Central memory CD8-positive, alpha-beta T cell (primary cell): ENCODE results near the gene RRP36.

Experiments used
- ATAC-seq: fragments of 150-1000 bp; cut with Tn5 transposase; replicated peaks from 2 replicates; pipeline ENCODE4 v1.10.0; 2022; ENCODE audit warnings: mild to moderate bottlenecking, moderate FRiP score, moderate number of reproducible peaks; ENCODE audit not compliant: poor library complexity, severe bottlenecking; ENCODE audit errors: extremely low read depth
- DNase-seq, 2 donors: peaks; one replicate each; pipeline ENCODE4 v3.0.0; 2021; ENCODE audit warnings: low spot score in 2 of 2
- H3K27ac Mint-ChIP-seq: one replicate; pipeline ENCODE4 v1.8.0; 2022; ENCODE audit warnings: low read depth, mild to moderate bottlenecking, moderate library complexity, mixed read lengths
- H3K27me3 Mint-ChIP-seq: one replicate; pipeline ENCODE4 v1.8.0; 2022; ENCODE audit warnings: mixed read lengths
- H3K36me3 Mint-ChIP-seq: one replicate; pipeline ENCODE4 v1.8.0; 2022; ENCODE audit warnings: mild to moderate bottlenecking, moderate library complexity, mixed read lengths; ENCODE audit not compliant: insufficient read depth
- H3K4me1 Mint-ChIP-seq: one replicate; pipeline ENCODE4 v1.8.0; 2022; ENCODE audit warnings: mixed read lengths
- H3K4me3 Mint-ChIP-seq: one replicate; pipeline ENCODE4 v1.8.0; 2022; ENCODE audit warnings: mild to moderate bottlenecking, moderate library complexity, mixed read lengths
- H3K9me3 Mint-ChIP-seq: one replicate; pipeline ENCODE4 v1.8.0; 2022; ENCODE audit warnings: mixed read lengths

The RRP36 gene

GRCh38 chr6:43061861-43062260 lies 40.4 kb downstream of the RRP36 start:
- Mint-ChIP-seq H3K9me3 (no peaks in the 10 kb centered on the region), H3K36me3 (peaks cover 16% of the 10 kb centered on the region), H3K27ac (no peak overlapping the region), H3K4me3 (no peak overlapping the region), H3K27me3 (no peaks in the 10 kb centered on the region), H3K4me1 (peaks cover 40% of the 10 kb centered on the region)
- ATAC-seq (no peak), DNase-seq (no peak)

GRCh38 chr6:43062818-43063217 lies 41.4 kb downstream of the RRP36 start:
- DNase-seq (no peak), ATAC-seq (no peak)
- no peak overlapping the region for H3K27ac Mint-ChIP-seq
- peaks cover 8% of the 10 kb centered on the region for H3K36me3 Mint-ChIP-seq
- H3K4me1 Mint-ChIP-seq = peaks cover 39% of the 10 kb centered on the region
- no peaks in the 10 kb centered on the region for H3K27me3 Mint-ChIP-seq
- no peak overlapping the region for H3K4me3 Mint-ChIP-seq
- H3K9me3 Mint-ChIP-seq = no peaks in the 10 kb centered on the region

GRCh38 chr6:43070028-43070632 lies 48.7 kb downstream of the RRP36 start:
- H3K36me3 Mint-ChIP-seq = peaks cover 7% of the 10 kb centered on the region
- no peaks in the 10 kb centered on the region for H3K4me1 Mint-ChIP-seq
- H3K27ac Mint-ChIP-seq = no peak overlapping the region
- DNase-seq (no peak), ATAC-seq (peak; percentile 32)
- no peaks in the 10 kb centered on the region for H3K9me3 Mint-ChIP-seq
- no peaks in the 10 kb centered on the region for H3K27me3 Mint-ChIP-seq
- H3K4me3 Mint-ChIP-seq = no peak overlapping the region

GRCh38 chr6:43074847-43075669 lies 53.6 kb downstream of the RRP36 start:
- Mint-ChIP-seq H3K9me3 (no peaks in the 10 kb centered on the region), H3K27ac (no peak overlapping the region), H3K4me3 (peak overlapping the region; percentile 36), H3K36me3 (peaks cover 5% of the 10 kb centered on the region), H3K4me1 (no peaks in the 10 kb centered on the region), H3K27me3 (peaks cover 13% of the 10 kb centered on the region)
- ATAC-seq = no peak
- no peak for DNase-seq

- H3K27ac Mint-ChIP-seq = no peak within 1 kb of the TSS
- peak; percentile 54 for ATAC-seq
- H3K27me3 Mint-ChIP-seq = peaks cover 13% of the 10 kb centered on the region
- H3K4me1 Mint-ChIP-seq = no peaks in the 10 kb centered on the region
- DNase-seq = no peak
- peak within 1 kb of the TSS; percentile 49 for H3K4me3 Mint-ChIP-seq
- no peaks in the 10 kb centered on the region for H3K9me3 Mint-ChIP-seq
- H3K36me3 Mint-ChIP-seq = peaks cover 4% of the 10 kb centered on the region
These were observed 54.4 kb downstream of the RRP36 start, which contains the start of gene PTK7 for GRCh38 chr6:43075670-43076463. Gene PTK7, plus strand, starts transcription at chr6:43076314. Its CDS starts 175 bp downstream, at chr6:43076489.

GRCh38 chr6:43076464-43077332 lies 55.3 kb downstream of the RRP36 start:
- Mint-ChIP-seq H3K4me3 (peak overlapping the region; percentile 49), H3K4me1 (no peaks in the 10 kb centered on the region), H3K27me3 (peaks cover 13% of the 10 kb centered on the region), H3K36me3 (peaks cover 4% of the 10 kb centered on the region), H3K9me3 (no peaks in the 10 kb centered on the region), H3K27ac (no peak overlapping the region)
- DNase-seq (no peak), ATAC-seq (no peak)

GRCh38 chr6:43077333-43077809 lies 55.9 kb downstream of the RRP36 start:
- Mint-ChIP-seq H3K4me3 (peak overlapping the region; percentile 49), H3K4me1 (no peaks in the 10 kb centered on the region), H3K9me3 (no peaks in the 10 kb centered on the region), H3K27ac (no peak overlapping the region), H3K27me3 (peaks cover 13% of the 10 kb centered on the region), H3K36me3 (peaks cover 4% of the 10 kb centered on the region)
- DNase-seq = no peak
- ATAC-seq = no peak

- H3K9me3 Mint-ChIP-seq = no peaks in the 10 kb centered on the region
- H3K4me1 Mint-ChIP-seq = no peaks in the 10 kb centered on the region
- peaks cover 16% of the 10 kb centered on the region for H3K27me3 Mint-ChIP-seq
- H3K4me3 Mint-ChIP-seq = peak overlapping the region; percentile 49
- ATAC-seq = no peak
- no peak for DNase-seq
- H3K27ac Mint-ChIP-seq = no peak overlapping the region
- peaks cover 4% of the 10 kb centered on the region for H3K36me3 Mint-ChIP-seq
These were observed 56.6 kb downstream of the RRP36 start for GRCh38 chr6:43077981-43078511.

- Mint-ChIP-seq H3K36me3 (peaks cover 1% of the 10 kb centered on the region), H3K4me1 (no peaks in the 10 kb centered on the region), H3K9me3 (no peaks in the 10 kb centered on the region), H3K27me3 (peaks cover 23% of the 10 kb centered on the region), H3K4me3 (no peak overlapping the region), H3K27ac (no peak overlapping the region)
- no peak for DNase-seq
- ATAC-seq = no peak
These were observed 57.3 kb downstream of the RRP36 start for GRCh38 chr6:43078691-43079090.
